ENCODE data around the gene ABI2.

DNA sequence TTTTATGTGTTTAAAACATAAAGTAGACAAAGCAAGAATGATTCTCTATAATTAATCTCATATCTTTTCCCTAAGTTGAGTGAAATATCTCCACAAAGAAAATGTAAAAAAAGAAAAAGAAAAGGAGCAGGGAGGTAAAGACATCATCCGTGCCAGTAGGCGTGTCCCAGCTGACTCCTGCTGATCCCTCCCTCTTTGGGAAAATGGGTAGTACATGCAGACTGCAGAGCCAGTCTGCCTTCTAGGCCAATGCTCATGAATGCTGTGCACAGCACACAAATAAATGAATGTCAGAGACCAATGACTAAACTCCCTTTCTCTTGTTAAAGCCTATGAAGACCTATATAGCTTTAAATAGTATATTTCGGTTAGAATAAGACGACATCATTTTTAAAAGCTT is 142.2 kb downstream of the ABI2 start:
- TF ChIP-seq, protein P1, sequence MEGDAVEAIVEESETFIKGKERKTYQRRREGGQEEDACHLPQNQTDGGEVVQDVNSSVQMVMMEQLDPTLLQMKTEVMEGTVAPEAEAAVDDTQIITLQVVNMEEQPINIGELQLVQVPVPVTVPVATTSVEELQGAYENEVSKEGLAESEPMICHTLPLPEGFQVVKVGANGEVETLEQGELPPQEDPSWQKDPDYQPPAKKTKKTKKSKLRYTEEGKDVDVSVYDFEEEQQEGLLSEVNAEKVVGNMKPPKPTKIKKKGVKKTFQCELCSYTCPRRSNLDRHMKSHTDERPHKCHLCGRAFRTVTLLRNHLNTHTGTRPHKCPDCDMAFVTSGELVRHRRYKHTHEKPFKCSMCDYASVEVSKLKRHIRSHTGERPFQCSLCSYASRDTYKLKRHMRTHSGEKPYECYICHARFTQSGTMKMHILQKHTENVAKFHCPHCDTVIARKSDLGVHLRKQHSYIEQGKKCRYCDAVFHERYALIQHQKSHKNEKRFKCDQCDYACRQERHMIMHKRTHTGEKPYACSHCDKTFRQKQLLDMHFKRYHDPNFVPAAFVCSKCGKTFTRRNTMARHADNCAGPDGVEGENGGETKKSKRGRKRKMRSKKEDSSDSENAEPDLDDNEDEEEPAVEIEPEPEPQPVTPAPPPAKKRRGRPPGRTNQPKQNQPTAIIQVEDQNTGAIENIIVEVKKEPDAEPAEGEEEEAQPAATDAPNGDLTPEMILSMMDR (conservative IDR thresholded peaks at IDR 0.05) = no peak
- TF ChIP-seq ZFX (IDR thresholded peaks at IDR 0.05) = no peak

Measured in C4-2B (cell line).